ENCODE data around the gene N4BP2.
"Not testable (repeated sequence)": the region's sequence is repeated elsewhere in the genome, so short reads cannot be mapped to it uniquely, and the experiment has no call there.

N4BP2 gene

DNA sequence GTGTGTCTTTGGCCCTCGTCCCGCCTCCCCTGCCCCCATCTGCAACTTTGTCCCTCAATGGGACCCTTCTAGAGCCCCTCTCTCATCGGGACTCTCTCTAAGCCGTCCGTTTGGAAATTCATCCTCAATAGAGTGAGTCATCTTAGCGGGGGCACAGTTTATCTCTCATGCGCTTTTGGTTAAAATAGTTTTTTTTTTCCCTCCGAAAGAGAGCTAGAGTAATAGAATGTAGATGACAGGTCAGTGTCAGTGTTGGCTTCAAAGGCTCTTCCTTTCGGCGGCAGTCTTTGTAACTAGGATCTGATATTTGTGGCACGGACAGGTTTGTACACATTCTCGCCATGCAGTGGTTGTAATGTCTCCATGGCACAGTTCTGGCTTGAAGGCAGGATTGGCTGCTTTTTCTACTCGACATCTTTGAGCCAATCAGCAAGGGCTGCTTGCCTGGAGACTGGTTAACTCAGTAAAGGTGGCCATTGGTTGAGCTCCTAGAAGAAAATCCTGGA, 989 bp downstream of the N4BP2 start:
- peak overlapping the region; percentile 99 for H3K27ac Mint-ChIP-seq
- peaks cover 2% of the 10 kb centered on the region for H3K27me3 Mint-ChIP-seq (ENCODE audit: low read depth)
- peaks cover 30% of the 10 kb centered on the region for H3K4me1 Mint-ChIP-seq (ENCODE audit: low read depth)
- peak; percentile 78 for DNase-seq (ENCODE audit: low spot score)
- no peaks in the 10 kb centered on the region for H3K9me3 Mint-ChIP-seq
- peaks cover 13% of the 10 kb centered on the region for H3K36me3 Mint-ChIP-seq (ENCODE audit: low read depth)
- peak overlapping the region; percentile 99 for H3K4me3 Mint-ChIP-seq

DNA sequence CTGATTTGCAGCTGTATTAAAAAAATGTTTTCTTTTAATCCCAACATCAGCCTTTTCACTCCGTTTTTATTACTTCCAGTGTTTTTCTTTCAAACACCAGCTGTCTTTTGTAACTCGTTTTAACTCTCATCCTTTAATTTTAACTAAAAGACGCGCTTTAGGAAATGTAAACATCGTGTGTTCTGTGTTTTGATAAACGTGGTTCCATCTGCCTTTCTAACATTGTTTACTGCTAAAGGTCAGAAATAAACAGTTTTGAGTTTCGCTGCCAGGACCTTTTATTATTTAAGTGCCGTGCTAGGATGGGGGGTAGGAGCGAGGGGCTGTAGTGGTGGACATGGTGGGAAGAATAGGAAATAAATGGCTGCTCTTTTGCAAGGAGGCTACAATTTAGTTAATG, 1.5 kb downstream of the N4BP2 start:
- Mint-ChIP-seq H3K27ac (peak overlapping the region; percentile 99), H3K4me3 (peak overlapping the region; percentile 99), H3K36me3 (ENCODE audit: low read depth) (peaks cover 16% of the 10 kb centered on the region), H3K4me1 (ENCODE audit: low read depth) (peaks cover 28% of the 10 kb centered on the region), H3K9me3 (no peaks in the 10 kb centered on the region), H3K27me3 (ENCODE audit: low read depth) (peaks cover 2% of the 10 kb centered on the region)
- DNase-seq (ENCODE audit: low spot score) = no peak

DNA sequence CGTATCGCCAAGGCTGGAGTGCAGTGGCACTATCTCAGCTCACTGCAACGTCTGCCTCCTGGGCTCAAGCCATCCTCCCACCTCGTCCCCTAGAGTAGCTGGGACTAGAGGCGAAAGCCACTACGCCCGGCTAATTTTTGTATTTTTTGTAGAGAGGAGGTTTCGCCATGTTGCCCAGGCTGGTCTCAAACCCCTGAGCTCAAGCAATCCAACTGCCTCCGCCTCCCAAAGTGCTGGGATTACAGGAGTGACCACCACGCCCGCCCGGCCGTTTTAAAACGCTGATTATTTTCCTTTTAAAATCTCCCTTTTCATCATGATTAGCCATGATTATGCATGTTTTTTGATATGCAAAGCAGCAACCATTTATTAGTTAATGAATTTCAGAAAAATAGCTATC, 2.2 kb downstream of the N4BP2 start:
- Mint-ChIP-seq H3K4me3 (peak overlapping the region; percentile 99), H3K27me3 (ENCODE audit: low read depth) (peaks cover 2% of the 10 kb centered on the region), H3K4me1 (ENCODE audit: low read depth) (peaks cover 28% of the 10 kb centered on the region), H3K27ac (peak overlapping the region; percentile 71), H3K9me3 (no peaks in the 10 kb centered on the region), H3K36me3 (ENCODE audit: low read depth) (peaks cover 18% of the 10 kb centered on the region)
- no peak for DNase-seq (ENCODE audit: low spot score)

DNA sequence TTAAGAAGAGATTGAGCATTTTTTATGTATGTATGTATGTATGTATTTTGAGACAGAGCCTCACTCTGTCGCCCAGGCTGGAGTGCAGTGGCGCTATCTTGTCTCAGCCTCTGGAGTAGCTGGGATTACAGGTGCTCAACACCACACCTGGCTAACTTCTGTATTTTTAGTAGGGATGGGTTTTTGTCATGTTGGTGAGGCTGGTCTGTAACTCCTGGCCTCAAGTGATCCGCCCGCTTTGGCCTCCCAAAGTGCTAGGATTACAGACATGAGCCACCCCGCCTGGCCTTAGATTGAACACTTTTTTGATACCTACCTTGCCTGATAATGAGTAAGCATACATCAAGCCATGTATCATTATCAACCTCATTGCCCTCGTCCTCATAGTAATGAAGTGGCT, 2.7 kb downstream of the N4BP2 start:
- peaks cover 28% of the 10 kb centered on the region for H3K4me1 Mint-ChIP-seq (ENCODE audit: low read depth)
- peak overlapping the region; percentile 71 for H3K27ac Mint-ChIP-seq
- H3K27me3 Mint-ChIP-seq (ENCODE audit: low read depth) = peaks cover 2% of the 10 kb centered on the region
- no peak for DNase-seq (ENCODE audit: low spot score)
- H3K36me3 Mint-ChIP-seq (ENCODE audit: low read depth) = peaks cover 19% of the 10 kb centered on the region
- peak overlapping the region; percentile 99 for H3K4me3 Mint-ChIP-seq
- no peaks in the 10 kb centered on the region for H3K9me3 Mint-ChIP-seq

DNA sequence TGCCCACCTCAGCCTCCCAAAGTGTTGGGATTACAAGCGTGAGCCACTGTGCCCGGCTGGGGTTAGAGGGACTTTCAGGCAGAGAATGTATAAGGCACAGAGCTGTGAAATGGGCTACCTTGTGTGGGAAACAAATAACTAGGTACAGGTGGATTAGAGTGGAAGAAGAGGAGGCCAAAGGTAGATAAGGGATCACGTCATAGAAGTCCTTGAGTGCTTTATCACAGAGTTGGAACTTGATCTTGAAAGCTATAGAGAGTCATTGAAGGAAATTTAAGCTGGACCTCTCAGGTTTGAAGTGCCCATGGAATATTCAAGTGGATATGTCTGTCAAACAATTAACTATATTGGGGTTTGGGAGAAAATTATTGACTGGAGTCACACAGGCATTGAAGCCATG, 8.4 kb downstream of the N4BP2 start:
- peaks cover 45% of the 10 kb centered on the region for H3K36me3 Mint-ChIP-seq (ENCODE audit: low read depth)
- H3K27ac Mint-ChIP-seq = peak overlapping the region; percentile 81
- peak overlapping the region; percentile 76 for H3K4me3 Mint-ChIP-seq

DNA sequence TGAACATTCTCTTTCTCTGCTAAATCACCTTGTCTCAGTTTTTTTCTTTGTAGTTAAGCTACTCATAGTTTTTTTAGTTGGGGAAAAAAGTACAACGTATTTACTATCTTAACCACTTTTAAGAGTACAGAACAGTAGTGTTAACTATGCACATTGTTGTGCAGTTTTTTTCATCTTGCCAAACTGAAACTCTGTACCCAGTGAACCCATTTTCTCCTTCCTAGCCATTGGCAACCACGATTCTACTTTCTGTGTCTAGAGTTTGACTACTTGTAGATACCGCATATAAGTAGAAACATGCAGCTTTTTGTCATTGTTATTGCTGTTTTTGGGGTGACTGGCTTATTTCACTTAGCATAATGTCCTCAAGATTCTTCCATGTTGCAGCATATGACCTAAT, 10.0 kb downstream of the N4BP2 start:
- peaks cover 44% of the 10 kb centered on the region for H3K36me3 Mint-ChIP-seq (ENCODE audit: low read depth)

More for the DNA sequence above, 8.4 kb downstream of the N4BP2 start:
- no peak for DNase-seq (ENCODE audit: low spot score)
- Mint-ChIP-seq H3K27me3 (ENCODE audit: low read depth) (no peaks in the 10 kb centered on the region), H3K9me3 (no peaks in the 10 kb centered on the region), H3K4me1 (ENCODE audit: low read depth) (peaks cover 27% of the 10 kb centered on the region)

DNA sequence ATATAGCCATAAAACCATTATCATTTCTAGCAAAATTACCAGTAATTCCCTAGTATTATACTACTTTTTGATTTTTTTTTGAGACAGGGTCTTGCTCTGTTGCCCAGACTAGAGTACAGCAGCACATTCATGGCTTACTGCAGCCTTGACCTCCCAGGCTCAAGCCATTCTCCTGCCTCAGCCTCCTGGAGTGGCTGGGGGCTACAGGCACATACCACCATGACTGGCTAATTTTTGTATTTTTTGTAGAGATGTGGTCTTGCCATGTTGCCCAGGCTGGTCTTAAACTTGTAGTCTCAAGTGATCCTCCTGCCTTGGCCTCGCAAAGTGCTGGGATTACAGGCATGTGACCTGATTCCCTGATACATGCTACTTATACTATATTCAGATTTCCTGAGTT, 13.7 kb downstream of the N4BP2 start:
- H3K9me3 Mint-ChIP-seq = no peaks in the 10 kb centered on the region
- H3K27me3 Mint-ChIP-seq (ENCODE audit: low read depth) = no peaks in the 10 kb centered on the region
- DNase-seq (ENCODE audit: low spot score) = no peak
- H3K36me3 Mint-ChIP-seq (ENCODE audit: low read depth) = peaks cover 38% of the 10 kb centered on the region
- H3K27ac Mint-ChIP-seq = no peak overlapping the region
- no peak overlapping the region for H3K4me3 Mint-ChIP-seq
- H3K4me1 Mint-ChIP-seq (ENCODE audit: low read depth) = peaks cover 28% of the 10 kb centered on the region

More for the DNA sequence above, 10.0 kb downstream of the N4BP2 start:
- DNase-seq (ENCODE audit: low spot score) = no peak
- no peaks in the 10 kb centered on the region for H3K27me3 Mint-ChIP-seq (ENCODE audit: low read depth)
- H3K4me1 Mint-ChIP-seq (ENCODE audit: low read depth) = peaks cover 34% of the 10 kb centered on the region
- no peaks in the 10 kb centered on the region for H3K9me3 Mint-ChIP-seq
- H3K4me3 Mint-ChIP-seq = peak overlapping the region; percentile 76
- H3K27ac Mint-ChIP-seq = peak overlapping the region; percentile 60

DNA sequence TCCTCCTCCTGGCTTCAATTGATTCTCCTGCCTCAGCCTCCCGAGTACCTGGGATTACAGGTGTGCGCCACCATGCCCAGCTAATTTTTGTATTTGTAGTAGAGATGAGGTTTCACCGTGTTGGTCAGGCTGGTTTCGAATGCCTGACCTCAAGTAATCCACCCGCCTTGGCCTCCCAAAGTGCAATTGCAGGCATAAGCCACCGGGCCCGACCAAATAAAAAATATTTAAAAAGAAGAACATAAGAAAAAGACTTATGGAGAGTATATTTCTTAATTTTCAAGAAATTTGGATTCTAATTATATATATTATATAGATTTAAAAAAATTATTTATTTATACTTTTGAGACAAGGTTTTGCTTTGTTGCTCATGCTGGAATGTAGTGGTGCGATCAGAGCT, 29.8 kb downstream of the N4BP2 start:
- Mint-ChIP-seq H3K4me3 (no peak overlapping the region), H3K27ac (no peak overlapping the region), H3K9me3 (no peaks in the 10 kb centered on the region), H3K4me1 (ENCODE audit: low read depth) (no peaks in the 10 kb centered on the region), H3K27me3 (ENCODE audit: low read depth) (no peaks in the 10 kb centered on the region), H3K36me3 (ENCODE audit: low read depth) (peaks cover 13% of the 10 kb centered on the region)
- no peak for DNase-seq (ENCODE audit: low spot score)

DNA sequence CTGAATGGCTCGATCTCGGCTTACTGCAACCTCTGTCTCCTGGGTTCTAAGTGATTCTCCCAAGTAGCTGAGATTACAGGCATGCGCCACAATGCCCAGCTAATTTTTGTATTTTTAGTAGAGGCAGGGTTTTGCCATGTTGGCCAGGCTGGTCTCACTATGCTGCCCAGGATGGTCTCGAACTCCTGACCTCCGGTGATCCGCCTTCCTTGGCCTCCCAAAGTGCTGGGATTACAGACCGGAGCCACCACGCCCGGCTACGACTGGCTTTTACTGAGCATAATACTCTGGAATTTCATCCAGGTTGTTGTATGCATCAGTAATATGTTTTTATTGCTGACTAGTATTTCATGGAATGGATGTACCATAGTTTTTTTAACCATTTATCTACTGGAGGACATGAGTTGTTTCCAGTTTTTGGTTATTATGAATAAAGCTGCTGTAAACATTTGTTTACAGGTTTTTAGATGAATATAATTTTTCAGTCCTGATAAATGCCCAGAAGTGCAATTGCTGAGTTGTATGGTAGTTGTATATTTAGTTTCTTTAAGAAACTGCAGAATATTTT, 31.2 kb downstream of the N4BP2 start:
- Mint-ChIP-seq H3K9me3 (no peaks in the 10 kb centered on the region), H3K27me3 (ENCODE audit: low read depth) (no peaks in the 10 kb centered on the region), H3K4me1 (ENCODE audit: low read depth) (no peaks in the 10 kb centered on the region), H3K36me3 (ENCODE audit: low read depth) (peaks cover 16% of the 10 kb centered on the region), H3K27ac (no peak overlapping the region), H3K4me3 (no peak overlapping the region)
- DNase-seq (ENCODE audit: low spot score) = no peak

DNA sequence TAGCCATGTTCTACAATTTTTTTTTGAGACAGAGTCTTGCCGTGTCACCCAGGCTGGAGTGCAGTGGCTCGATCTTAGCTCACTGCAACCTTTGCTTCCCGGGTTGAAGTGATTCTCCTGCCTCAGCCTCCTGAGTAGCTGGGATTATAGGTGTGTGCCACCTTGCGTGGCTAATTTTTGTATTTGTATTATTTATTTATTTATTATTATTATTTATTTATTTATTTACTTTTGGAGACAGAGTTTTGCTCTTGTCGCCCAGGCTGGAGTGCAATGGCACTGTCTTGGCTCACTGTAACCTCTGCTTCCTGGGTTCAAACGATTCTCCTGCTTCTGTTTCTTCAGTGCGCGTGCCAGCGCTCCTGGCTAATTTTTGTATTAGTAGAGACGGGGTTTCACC, 36.8 kb downstream of the N4BP2 start:
- not testable (repeated sequence) for H3K4me1 Mint-ChIP-seq (ENCODE audit: low read depth); DNase-seq (ENCODE audit: low spot score); H3K27me3 Mint-ChIP-seq (ENCODE audit: low read depth); H3K4me3 Mint-ChIP-seq; H3K9me3 Mint-ChIP-seq; H3K27ac Mint-ChIP-seq
- peaks cover 20% of the 10 kb centered on the region for H3K36me3 Mint-ChIP-seq (ENCODE audit: low read depth)

DNA sequence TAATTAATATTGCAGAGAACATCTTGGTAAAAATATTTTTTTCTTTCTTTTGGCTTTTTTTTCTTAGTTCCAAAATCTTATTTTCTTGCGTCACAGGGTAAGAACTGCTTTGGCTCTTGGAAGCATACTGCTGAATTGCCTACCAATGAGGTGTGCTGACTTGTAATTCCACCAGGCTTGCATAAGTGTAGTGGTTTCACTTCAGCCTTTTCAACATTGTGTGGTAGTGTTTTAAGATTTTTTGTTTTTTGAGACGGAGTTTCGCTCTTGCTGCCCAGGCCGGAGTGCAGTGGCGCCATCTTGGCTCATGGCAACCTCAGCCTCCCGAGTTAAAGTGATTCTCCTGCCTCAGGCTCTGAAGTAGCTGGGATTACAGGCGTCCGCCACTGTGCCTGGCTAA, 42.4 kb downstream of the N4BP2 start:
- no peak for DNase-seq (ENCODE audit: low spot score)
- Mint-ChIP-seq H3K36me3 (ENCODE audit: low read depth) (peaks cover 24% of the 10 kb centered on the region), H3K27me3 (ENCODE audit: low read depth) (no peaks in the 10 kb centered on the region), H3K4me3 (no peak overlapping the region), H3K9me3 (no peaks in the 10 kb centered on the region), H3K27ac (no peak overlapping the region), H3K4me1 (ENCODE audit: low read depth) (peaks cover 2% of the 10 kb centered on the region)

DNA sequence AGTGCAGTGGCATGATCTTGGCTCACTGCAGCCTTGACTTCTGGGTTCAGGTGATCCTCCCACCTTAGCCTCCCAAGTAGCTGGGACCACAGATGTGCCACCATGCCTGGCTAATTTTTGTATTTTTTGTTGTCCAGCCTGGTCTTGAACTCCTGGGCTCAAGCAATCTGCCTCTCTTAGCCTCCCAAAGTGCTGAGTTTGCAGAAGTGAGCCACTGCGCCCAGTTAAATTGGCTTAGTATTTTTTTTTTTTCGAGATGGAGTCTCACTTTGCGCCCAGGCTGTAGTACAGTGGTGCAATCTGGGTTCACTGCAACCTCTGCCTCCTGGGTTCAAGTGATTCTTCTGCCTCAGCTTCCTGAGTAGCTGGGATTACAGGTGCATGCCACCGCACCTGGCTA, 50.5 kb downstream of the N4BP2 start:
- H3K4me1 Mint-ChIP-seq (ENCODE audit: low read depth); H3K27me3 Mint-ChIP-seq (ENCODE audit: low read depth); DNase-seq (ENCODE audit: low spot score); H3K4me3 Mint-ChIP-seq; H3K27ac Mint-ChIP-seq; H3K9me3 Mint-ChIP-seq: not testable (repeated sequence)
- H3K36me3 Mint-ChIP-seq (ENCODE audit: low read depth) = peaks cover 50% of the 10 kb centered on the region

DNA sequence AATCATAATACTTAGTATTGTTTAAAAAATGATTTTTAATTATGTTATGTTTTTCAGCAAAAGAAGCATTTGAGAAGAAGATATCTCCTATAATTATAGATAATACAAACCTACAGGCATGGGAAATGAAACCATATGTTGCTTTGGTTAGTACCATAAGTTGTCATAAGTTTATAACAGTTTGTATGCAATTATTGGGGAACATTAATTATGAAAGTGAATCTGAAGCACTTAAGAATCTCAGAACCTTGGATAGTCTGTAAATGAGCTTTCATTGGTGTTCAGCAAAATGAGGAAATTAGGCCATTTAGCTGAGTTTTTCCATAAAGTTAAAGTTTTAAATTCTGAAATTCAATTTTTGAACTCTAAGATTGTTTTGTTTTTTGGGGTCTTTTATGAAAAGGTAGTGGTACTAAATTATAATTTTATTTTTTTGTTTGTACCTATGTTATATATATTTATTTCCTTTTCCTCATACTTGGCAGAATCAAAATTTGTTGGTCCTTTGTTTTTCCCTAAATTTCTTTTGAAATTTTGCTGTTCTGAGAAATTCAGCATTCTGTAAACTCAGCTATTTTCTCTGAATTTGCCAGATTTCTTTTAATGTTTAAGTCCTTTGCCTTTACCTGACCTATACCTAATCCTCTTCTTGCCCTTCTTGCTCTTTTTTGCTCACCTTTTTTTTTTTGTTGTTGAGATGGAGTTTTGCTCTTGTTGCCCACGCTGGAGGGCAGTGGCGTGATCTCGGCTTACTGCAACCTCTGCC, 55.6 kb downstream of the N4BP2 start:
- DNase-seq (ENCODE audit: low spot score) = no peak
- Mint-ChIP-seq H3K4me3 (no peak overlapping the region), H3K27ac (no peak overlapping the region), H3K36me3 (ENCODE audit: low read depth) (peaks cover 42% of the 10 kb centered on the region), H3K27me3 (ENCODE audit: low read depth) (no peaks in the 10 kb centered on the region), H3K9me3 (no peaks in the 10 kb centered on the region), H3K4me1 (ENCODE audit: low read depth) (peaks cover 3% of the 10 kb centered on the region)

DNA sequence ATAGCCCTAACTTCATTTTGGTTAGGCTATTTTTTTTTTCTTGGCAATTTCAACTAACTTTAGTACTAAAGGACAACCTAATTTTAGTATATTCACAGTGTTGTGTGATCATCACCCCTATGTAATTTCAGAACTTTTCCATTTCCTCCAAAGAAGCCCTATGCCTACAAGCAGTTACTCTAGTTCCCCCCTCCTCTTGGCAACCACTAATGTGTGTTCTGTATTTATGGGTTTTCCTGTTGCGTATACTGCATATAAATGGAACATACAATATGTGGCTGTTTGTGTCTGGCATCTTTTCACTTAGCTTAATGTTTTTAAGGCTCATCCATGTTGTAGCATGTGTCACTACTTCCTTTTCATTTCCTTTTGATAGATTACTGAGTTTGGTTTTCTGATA, 57.6 kb downstream of the N4BP2 start:
- Mint-ChIP-seq H3K4me1 (ENCODE audit: low read depth) (peaks cover 6% of the 10 kb centered on the region), H3K27me3 (ENCODE audit: low read depth) (no peaks in the 10 kb centered on the region), H3K9me3 (no peaks in the 10 kb centered on the region), H3K27ac (no peak overlapping the region), H3K36me3 (ENCODE audit: low read depth) (peaks cover 44% of the 10 kb centered on the region), H3K4me3 (no peak overlapping the region)
- DNase-seq (ENCODE audit: low spot score) = no peak

Measured in T-helper 2 cell treated with Interferon-gamma antibody and Interleukin-4, amounts not matched to agents 5 μg/mL and 100 μg/mL, for 36 hours (primary cell).